DOHH2 (cell line): ENCODE data around the gene ABCG1.

Experiments used
- EZH2phosphoT487 ChIP-seq: fragments of 200-600 bp; sonication (generic); IDR thresholded peaks from 2 replicates; pipeline ENCODE4 v1.6.1; 2017; ENCODE audit warnings: borderline replicate concordance, mild to moderate bottlenecking, antibody characterized with exemption, low read length, moderate library complexity, mixed read lengths
- TF ChIP-seq, protein P1 (sequence below): fragments of 200-600 bp; sonication (generic); IDR thresholded peaks from one replicate; pipeline ENCODE4 v1.5.1; 2014; ENCODE audit warnings: antibody characterized with exemption, mild to moderate bottlenecking, low read depth, low read length; ENCODE audit not compliant: poor library complexity, severe bottlenecking

- TF ChIP-seq EZH2phosphoT487 = no peak
- TF ChIP-seq, protein P1, sequence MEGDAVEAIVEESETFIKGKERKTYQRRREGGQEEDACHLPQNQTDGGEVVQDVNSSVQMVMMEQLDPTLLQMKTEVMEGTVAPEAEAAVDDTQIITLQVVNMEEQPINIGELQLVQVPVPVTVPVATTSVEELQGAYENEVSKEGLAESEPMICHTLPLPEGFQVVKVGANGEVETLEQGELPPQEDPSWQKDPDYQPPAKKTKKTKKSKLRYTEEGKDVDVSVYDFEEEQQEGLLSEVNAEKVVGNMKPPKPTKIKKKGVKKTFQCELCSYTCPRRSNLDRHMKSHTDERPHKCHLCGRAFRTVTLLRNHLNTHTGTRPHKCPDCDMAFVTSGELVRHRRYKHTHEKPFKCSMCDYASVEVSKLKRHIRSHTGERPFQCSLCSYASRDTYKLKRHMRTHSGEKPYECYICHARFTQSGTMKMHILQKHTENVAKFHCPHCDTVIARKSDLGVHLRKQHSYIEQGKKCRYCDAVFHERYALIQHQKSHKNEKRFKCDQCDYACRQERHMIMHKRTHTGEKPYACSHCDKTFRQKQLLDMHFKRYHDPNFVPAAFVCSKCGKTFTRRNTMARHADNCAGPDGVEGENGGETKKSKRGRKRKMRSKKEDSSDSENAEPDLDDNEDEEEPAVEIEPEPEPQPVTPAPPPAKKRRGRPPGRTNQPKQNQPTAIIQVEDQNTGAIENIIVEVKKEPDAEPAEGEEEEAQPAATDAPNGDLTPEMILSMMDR = no peak
Observed at GRCh38 chr21:42303443-42303842, 84.5 kb downstream of the ABCG1 start.
